Neural cell (in vitro differentiated cells): ENCODE results near the gene TTC13. TPM values are rescaled to one million over a fixed set of nuclear protein-coding genes. Genes with fewer than 3 reads are reported as not detected.

Source experiments
- H2AFZ ChIP-seq: fragments of 200-600, 300-800 bp; sonication (generic), shearing (Covaris generic); 2 replicates; pipeline ENCODE4 v1.6.0; 2014; ENCODE audit warnings: low read depth, mild to moderate bottlenecking, antibody characterized with exemption, low read length, moderate library complexity
- H3F3A ChIP-seq: fragments of 200-600 bp; shearing (Covaris generic); 2 replicates; pipeline ENCODE4 v1.6.1; 2016; ENCODE audit warnings: mild to moderate bottlenecking, moderate library complexity, mixed read lengths, antibody characterized with exemption, low read length; ENCODE audit not compliant: insufficient read depth, poor library complexity, severe bottlenecking
- H3K27ac ChIP-seq: fragments of 200-600, 300-800 bp; sonication (generic), shearing (Covaris generic); 2 replicates; pipeline ENCODE4 v1.5.1; 2014; ENCODE audit warnings: mild to moderate bottlenecking, low read length, moderate library complexity
- H3K27me3 ChIP-seq: fragments of 300-800, 200-600 bp; sonication (generic), shearing (Covaris generic); 2 replicates; pipeline ENCODE4 v1.6.0; 2014; ENCODE audit warnings: mild to moderate bottlenecking, low read depth, low read length, moderate library complexity; ENCODE audit not compliant: insufficient read depth
- H3K36me3 ChIP-seq: fragments of 300-800, 200-600 bp; sonication (generic), shearing (Covaris generic); 2 replicates; pipeline ENCODE4 v1.5.1; 2014; ENCODE audit warnings: mild to moderate bottlenecking, antibody characterized with exemption, low read length, moderate library complexity; ENCODE audit not compliant: insufficient read depth
- H3K4me2 ChIP-seq: fragments of 300-800, 200-600 bp; sonication (generic), shearing (Covaris generic); 2 replicates; pipeline ENCODE4 v1.6.0; 2014; ENCODE audit warnings: mild to moderate bottlenecking, low read length
- H3K4me3 ChIP-seq: fragments of 300-800, 200-600 bp; sonication (generic), shearing (Covaris generic); 2 replicates; pipeline ENCODE4 v1.5.1; 2014; ENCODE audit warnings: mild to moderate bottlenecking, low read length, moderate library complexity
- H3K79me2 ChIP-seq: fragments of 200-600 bp; shearing (Covaris generic); replicated peaks from 2 replicates; pipeline ENCODE4 v1.6.0; 2014; ENCODE audit warnings: mild to moderate bottlenecking, low read length, moderate library complexity; ENCODE audit not compliant: insufficient read depth
- H3K9ac ChIP-seq: fragments of 300-800, 200-600 bp; sonication (generic), shearing (Covaris generic); 2 replicates; pipeline ENCODE4 v1.6.1; 2016; ENCODE audit warnings: mild to moderate bottlenecking, low read length, mixed read lengths
- H3K9me2 ChIP-seq: fragments of 200-600 bp; shearing (Covaris generic); 2 replicates; pipeline ENCODE4 v1.6.1; 2016; ENCODE audit warnings: mild to moderate bottlenecking, low read length, mixed read lengths; ENCODE audit not compliant: insufficient read depth
- H3K9me3 ChIP-seq: fragments of 200-600, 300-800 bp; sonication (generic), shearing (Covaris generic); 2 replicates; pipeline ENCODE4 v1.6.1; 2016; ENCODE audit warnings: mild to moderate bottlenecking, mixed run types, low read length, moderate library complexity, mixed read lengths
- H4K20me1 ChIP-seq: fragments of 200-600 bp; shearing (Covaris generic); 2 replicates; pipeline ENCODE4 v1.6.1; 2016; ENCODE audit warnings: mild to moderate bottlenecking, mixed run types; ENCODE audit not compliant: insufficient read depth
- EP300 ChIP-seq: fragments of 450-650 bp; conservative IDR thresholded peaks from 2 replicates; pipeline ENCODE4 v1.6.1; 2014; ENCODE audit warnings: antibody characterized with exemption, mild to moderate bottlenecking, moderate library complexity; ENCODE audit not compliant: poor library complexity, severe bottlenecking
- EZH2 ChIP-seq: fragments of 200-600, 300-800 bp; shearing (Covaris generic), sonication (generic); IDR thresholded peaks from 2 replicates; pipeline ENCODE4 v1.6.1; 2014; ENCODE audit warnings: antibody characterized with exemption, low read length, borderline replicate concordance, mild to moderate bottlenecking; ENCODE audit not compliant: insufficient read depth, poor library complexity, severe bottlenecking
- MXI1 ChIP-seq: fragments of 450-650 bp; conservative IDR thresholded peaks from 2 replicates; pipeline ENCODE4 v1.6.1; 2014; ENCODE audit warnings: antibody characterized with exemption, mild to moderate bottlenecking; ENCODE audit not compliant: poor library complexity, severe bottlenecking
- POLR2AphosphoS5 ChIP-seq: IDR thresholded peaks from 2 replicates; pipeline ENCODE4 v1.6.1; 2012
- RAD21 ChIP-seq: fragments of 450-650 bp; conservative IDR thresholded peaks from 2 replicates; pipeline ENCODE4 v1.6.1; 2014; ENCODE audit warnings: antibody characterized with exemption, mild to moderate bottlenecking, moderate library complexity
- SMC3 ChIP-seq: fragments of 450-650 bp; conservative IDR thresholded peaks from 2 replicates; pipeline ENCODE4 v1.6.1; 2014; ENCODE audit warnings: antibody characterized with exemption, mild to moderate bottlenecking, moderate library complexity; ENCODE audit not compliant: poor library complexity
- TAF1 ChIP-seq: IDR thresholded peaks from 2 replicates; pipeline ENCODE4 v1.6.1; 2012; ENCODE audit warnings: low read depth
- polyA plus RNA-seq: library from polyadenylated mRNA; depleted of rRNA; stranded (reverse); fragments of >200 nt; gene quantifications from 2 replicates; pipeline ENCODE4 v1.2.3, GENCODE V29; 2014
- TF ChIP-seq, protein P1 (sequence below): IDR thresholded peaks from 2 replicates; pipeline ENCODE4 v1.6.1; 2012; ENCODE audit warnings: borderline replicate concordance
- TF ChIP-seq, protein P2 (sequence below): fragments of 450-650 bp; IDR thresholded peaks from 2 replicates; pipeline ENCODE4 v1.5.1; 2014; ENCODE audit warnings: antibody characterized with exemption, mild to moderate bottlenecking, moderate library complexity; ENCODE audit not compliant: poor library complexity, severe bottlenecking

Gene TTC13
- polyA plus RNA-seq, 1 donor from 2014 or later = 33.8 TPM

DNA sequence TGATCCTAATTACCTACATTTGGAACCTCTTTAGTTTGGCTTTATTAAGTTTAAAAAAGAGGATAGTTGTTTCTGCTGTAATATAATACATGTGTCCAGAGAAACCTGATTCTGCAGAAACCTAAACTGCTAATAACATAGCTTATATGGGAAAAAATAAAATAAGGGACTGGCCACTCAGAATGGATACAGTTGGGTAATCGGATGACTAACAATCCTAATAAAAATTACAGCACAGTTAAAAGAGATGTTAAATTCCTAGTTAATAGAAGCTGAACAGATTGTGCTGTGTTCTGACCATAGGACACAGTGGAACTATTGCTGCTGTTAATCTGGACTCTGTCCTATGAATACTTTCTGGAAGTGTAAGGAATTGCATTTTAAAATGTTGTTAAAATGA lies 16.2 kb upstream of the TTC13 start:
- no peak overlapping the region for H3K4me3 ChIP-seq
- H2AFZ ChIP-seq = no peak overlapping the region
- H3F3A ChIP-seq = no peaks in the 10 kb centered on the region
- H3K9me2 ChIP-seq = no peaks in the 10 kb centered on the region
- TF ChIP-seq EZH2 (no peak), RAD21 (no peak), EP300 (no peak), MXI1 (no peak), SMC3 (no peak), TAF1 (no peak), POLR2AphosphoS5 (no peak)
- TF ChIP-seq, protein P1, sequence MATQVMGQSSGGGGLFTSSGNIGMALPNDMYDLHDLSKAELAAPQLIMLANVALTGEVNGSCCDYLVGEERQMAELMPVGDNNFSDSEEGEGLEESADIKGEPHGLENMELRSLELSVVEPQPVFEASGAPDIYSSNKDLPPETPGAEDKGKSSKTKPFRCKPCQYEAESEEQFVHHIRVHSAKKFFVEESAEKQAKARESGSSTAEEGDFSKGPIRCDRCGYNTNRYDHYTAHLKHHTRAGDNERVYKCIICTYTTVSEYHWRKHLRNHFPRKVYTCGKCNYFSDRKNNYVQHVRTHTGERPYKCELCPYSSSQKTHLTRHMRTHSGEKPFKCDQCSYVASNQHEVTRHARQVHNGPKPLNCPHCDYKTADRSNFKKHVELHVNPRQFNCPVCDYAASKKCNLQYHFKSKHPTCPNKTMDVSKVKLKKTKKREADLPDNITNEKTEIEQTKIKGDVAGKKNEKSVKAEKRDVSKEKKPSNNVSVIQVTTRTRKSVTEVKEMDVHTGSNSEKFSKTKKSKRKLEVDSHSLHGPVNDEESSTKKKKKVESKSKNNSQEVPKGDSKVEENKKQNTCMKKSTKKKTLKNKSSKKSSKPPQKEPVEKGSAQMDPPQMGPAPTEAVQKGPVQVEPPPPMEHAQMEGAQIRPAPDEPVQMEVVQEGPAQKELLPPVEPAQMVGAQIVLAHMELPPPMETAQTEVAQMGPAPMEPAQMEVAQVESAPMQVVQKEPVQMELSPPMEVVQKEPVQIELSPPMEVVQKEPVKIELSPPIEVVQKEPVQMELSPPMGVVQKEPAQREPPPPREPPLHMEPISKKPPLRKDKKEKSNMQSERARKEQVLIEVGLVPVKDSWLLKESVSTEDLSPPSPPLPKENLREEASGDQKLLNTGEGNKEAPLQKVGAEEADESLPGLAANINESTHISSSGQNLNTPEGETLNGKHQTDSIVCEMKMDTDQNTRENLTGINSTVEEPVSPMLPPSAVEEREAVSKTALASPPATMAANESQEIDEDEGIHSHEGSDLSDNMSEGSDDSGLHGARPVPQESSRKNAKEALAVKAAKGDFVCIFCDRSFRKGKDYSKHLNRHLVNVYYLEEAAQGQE = no peak
- TF ChIP-seq, protein P2, sequence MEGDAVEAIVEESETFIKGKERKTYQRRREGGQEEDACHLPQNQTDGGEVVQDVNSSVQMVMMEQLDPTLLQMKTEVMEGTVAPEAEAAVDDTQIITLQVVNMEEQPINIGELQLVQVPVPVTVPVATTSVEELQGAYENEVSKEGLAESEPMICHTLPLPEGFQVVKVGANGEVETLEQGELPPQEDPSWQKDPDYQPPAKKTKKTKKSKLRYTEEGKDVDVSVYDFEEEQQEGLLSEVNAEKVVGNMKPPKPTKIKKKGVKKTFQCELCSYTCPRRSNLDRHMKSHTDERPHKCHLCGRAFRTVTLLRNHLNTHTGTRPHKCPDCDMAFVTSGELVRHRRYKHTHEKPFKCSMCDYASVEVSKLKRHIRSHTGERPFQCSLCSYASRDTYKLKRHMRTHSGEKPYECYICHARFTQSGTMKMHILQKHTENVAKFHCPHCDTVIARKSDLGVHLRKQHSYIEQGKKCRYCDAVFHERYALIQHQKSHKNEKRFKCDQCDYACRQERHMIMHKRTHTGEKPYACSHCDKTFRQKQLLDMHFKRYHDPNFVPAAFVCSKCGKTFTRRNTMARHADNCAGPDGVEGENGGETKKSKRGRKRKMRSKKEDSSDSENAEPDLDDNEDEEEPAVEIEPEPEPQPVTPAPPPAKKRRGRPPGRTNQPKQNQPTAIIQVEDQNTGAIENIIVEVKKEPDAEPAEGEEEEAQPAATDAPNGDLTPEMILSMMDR = no peak
- no peaks in the 10 kb centered on the region for H3K79me2 ChIP-seq
- no peaks in the 10 kb centered on the region for H3K27me3 ChIP-seq
- H3K4me2 ChIP-seq = no peak overlapping the region
- no peak overlapping the region for H3K27ac ChIP-seq
- H3K36me3 ChIP-seq = peaks cover 5% of the 10 kb centered on the region
- no peaks in the 10 kb centered on the region for H4K20me1 ChIP-seq
- no peak overlapping the region for H3K9ac ChIP-seq
- H3K9me3 ChIP-seq = no peaks in the 10 kb centered on the region

DNA sequence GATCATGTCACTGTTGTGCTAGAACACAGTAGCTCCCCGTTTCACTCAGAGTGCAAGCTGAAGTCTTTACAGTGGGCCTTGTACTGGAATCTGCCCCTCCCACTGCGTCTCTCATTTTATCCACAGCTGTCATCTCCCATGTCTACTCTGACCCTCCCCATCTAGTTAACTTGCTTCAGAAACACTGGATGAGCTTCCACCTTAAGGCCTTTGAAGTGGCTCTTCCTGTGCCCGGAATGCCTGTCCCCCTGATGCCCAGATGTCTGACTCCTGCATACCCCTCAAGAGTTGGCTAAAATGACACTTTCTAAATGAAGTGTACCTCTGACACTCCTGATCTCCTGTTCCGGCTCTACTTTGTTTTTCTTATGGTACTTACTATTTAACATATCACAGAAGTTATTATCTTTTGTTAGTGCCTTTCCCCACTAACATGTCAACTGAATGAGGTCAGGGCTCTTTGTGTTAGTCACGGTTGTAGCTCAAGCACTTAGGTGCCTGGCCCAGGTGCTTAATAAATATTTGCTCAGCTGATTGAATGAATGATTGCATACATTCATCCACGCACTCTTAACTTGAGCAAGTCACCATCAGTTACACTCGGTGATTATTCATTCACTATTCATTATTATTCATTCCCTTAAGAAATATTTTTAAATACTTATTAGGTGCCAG lies 13.6 kb upstream of the TTC13 start:
- TF ChIP-seq TAF1 (no peak), RAD21 (no peak), SMC3 (no peak), EP300 (no peak)
- Histone ChIP-seq H3K9ac (no peak overlapping the region), H3K4me2 (no peak overlapping the region), H3K27me3 (no peaks in the 10 kb centered on the region), H3K9me2 (no peaks in the 10 kb centered on the region), H3K4me3 (no peak overlapping the region), H2AFZ (no peak overlapping the region), H3K36me3 (no peaks in the 10 kb centered on the region), H3F3A (no peaks in the 10 kb centered on the region), H3K79me2 (no peaks in the 10 kb centered on the region), H3K27ac (no peak overlapping the region), H4K20me1 (no peaks in the 10 kb centered on the region), H3K9me3 (no peaks in the 10 kb centered on the region)

DNA sequence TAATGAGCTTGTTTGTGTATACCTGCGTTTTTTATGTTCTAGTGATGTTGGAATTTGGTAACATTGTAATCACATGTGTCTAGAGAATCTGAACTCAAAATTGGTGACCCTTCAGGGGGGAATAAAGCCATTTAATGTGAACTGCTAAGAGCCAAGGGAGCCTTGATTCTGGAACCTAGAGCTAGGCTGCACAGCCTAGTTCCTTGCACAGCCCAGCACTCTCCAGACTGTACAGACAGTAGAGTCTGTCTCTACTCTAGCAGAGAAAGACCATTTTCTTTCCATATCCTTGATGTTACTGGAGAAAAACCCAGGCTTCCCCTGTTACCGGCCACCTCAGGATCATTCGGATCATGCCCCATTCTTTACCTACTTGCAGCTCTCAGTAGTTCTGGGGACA lies 8.8 kb upstream of the TTC13 start:
- TF ChIP-seq, protein P1 = no peak
- TF ChIP-seq EP300 = no peak
- TF ChIP-seq POLR2AphosphoS5 = no peak
- TF ChIP-seq RAD21 = no peak
- no peak for TF ChIP-seq MXI1
- TF ChIP-seq, protein P2 = no peak
- TF ChIP-seq SMC3 = no peak
- no peak for TF ChIP-seq TAF1
- no peak for TF ChIP-seq EZH2
- H3K27me3 ChIP-seq = no peaks in the 10 kb centered on the region
- H3K9ac ChIP-seq = no peak overlapping the region

More for the DNA sequence above, 8.8 kb upstream of the TTC13 start:
- Histone ChIP-seq H3F3A (no peaks in the 10 kb centered on the region), H3K27ac (no peak overlapping the region), H3K4me2 (no peak overlapping the region), H3K9me2 (no peaks in the 10 kb centered on the region), H2AFZ (no peak overlapping the region), H3K36me3 (no peaks in the 10 kb centered on the region), H3K9me3 (no peaks in the 10 kb centered on the region), H4K20me1 (no peaks in the 10 kb centered on the region), H3K4me3 (no peak overlapping the region), H3K79me2 (no peaks in the 10 kb centered on the region)
